Progenitor cell of endocrine pancreas (in vitro differentiated cells): ENCODE results near the gene SAP25. TPM values are rescaled to one million over a fixed set of nuclear protein-coding genes. Genes with fewer than 3 reads are reported as not detected.
A peak's percentile ranks its signal among the peaks of the same experiment; 100 is the strongest.

Source experiments
- DNase-seq: peaks from one replicate; pipeline ENCODE4 v3.0.0; 2021; ENCODE audit warnings: low spot score; ENCODE audit not compliant: unreplicated experiment
- H3K27ac Mint-ChIP-seq: 2 replicates; pipeline ENCODE4 v1.8.0; 2021; ENCODE audit warnings: mild to moderate bottlenecking, moderate library complexity, mixed read lengths
- H3K27me3 Mint-ChIP-seq: 2 replicates; pipeline ENCODE4 v1.8.0; 2021; ENCODE audit warnings: mixed read lengths
- H3K36me3 Mint-ChIP-seq: 2 replicates; pipeline ENCODE4 v1.8.0; 2022; ENCODE audit warnings: mixed read lengths; ENCODE audit not compliant: insufficient read depth
- H3K4me1 Mint-ChIP-seq: 2 replicates; pipeline ENCODE4 v1.8.0; 2021; ENCODE audit warnings: low read depth, mixed read lengths
- H3K4me3 Mint-ChIP-seq: 2 replicates; pipeline ENCODE4 v1.8.0; 2021; ENCODE audit warnings: low read depth, mild to moderate bottlenecking, moderate library complexity, mixed read lengths
- H3K9me3 Mint-ChIP-seq: 2 replicates; pipeline ENCODE4 v1.8.0; 2021; ENCODE audit warnings: low read depth, mixed read lengths
- CTCF ChIP-seq: fragments of 200-600 bp; sonication (generic); IDR thresholded peaks from one replicate; pipeline ENCODE4 v1.5.0; 2021; ENCODE audit warnings: antibody characterized with exemption, mild to moderate bottlenecking; ENCODE audit not compliant: unreplicated experiment
- total RNA-seq: library from RNA; stranded (reverse); gene quantifications from 2 replicates; pipeline ENCODE4 v1.2.1, GENCODE V29; 2021

SAP25 gene
- total RNA-seq, 1 donor from 2014 or later, result 7.7 TPM

- TF ChIP-seq CTCF, result no peak
- peaks cover 5% of the 10 kb centered on the region for H3K36me3 Mint-ChIP-seq
- DNase-seq, result no peak
- H3K27ac Mint-ChIP-seq, result peak overlapping the region; percentile 91
- peaks cover 17% of the 10 kb centered on the region for H3K4me1 Mint-ChIP-seq
- H3K4me3 Mint-ChIP-seq, result no peak overlapping the region
- no peaks in the 10 kb centered on the region for H3K27me3 Mint-ChIP-seq
- no peaks in the 10 kb centered on the region for H3K9me3 Mint-ChIP-seq
Measured at GRCh38 chr7:100572281-100572948, 1.3 kb downstream of the SAP25 start.

GRCh38 chr7:100571829-100572116 lies 1.9 kb downstream of the SAP25 start:
- Mint-ChIP-seq H3K27ac (peak overlapping the region; percentile 91), H3K27me3 (no peaks in the 10 kb centered on the region), H3K9me3 (no peaks in the 10 kb centered on the region), H3K4me1 (peaks cover 17% of the 10 kb centered on the region), H3K4me3 (peak overlapping the region; percentile 37), H3K36me3 (peaks cover 5% of the 10 kb centered on the region)
- TF ChIP-seq CTCF, result no peak
- no peak for DNase-seq

- no peak for DNase-seq
- peaks cover 19% of the 10 kb centered on the region for H3K4me1 Mint-ChIP-seq
Measured at GRCh38 chr7:100570954-100571828, 2.5 kb downstream of the SAP25 start.

GRCh38 chr7:100568896-100569844 lies 4.5 kb downstream of the SAP25 start:
- Mint-ChIP-seq H3K27me3 (no peaks in the 10 kb centered on the region), H3K27ac (no peak overlapping the region), H3K9me3 (no peaks in the 10 kb centered on the region), H3K4me3 (peak overlapping the region; percentile 53), H3K36me3 (peaks cover 1% of the 10 kb centered on the region), H3K4me1 (peaks cover 19% of the 10 kb centered on the region)
- DNase-seq, result peak; percentile 52
- TF ChIP-seq CTCF, result peak; percentile 54

More at GRCh38 chr7:100570954-100571828, 2.5 kb downstream of the SAP25 start:
- Mint-ChIP-seq H3K9me3 (no peaks in the 10 kb centered on the region), H3K27me3 (no peaks in the 10 kb centered on the region), H3K36me3 (peaks cover 3% of the 10 kb centered on the region), H3K27ac (peak overlapping the region; percentile 91), H3K4me3 (no peak overlapping the region)
- TF ChIP-seq CTCF, result no peak
